H9 (cell line): ENCODE results near the gene UBAC2. TPM values are rescaled to one million over a fixed set of nuclear protein-coding genes. Genes with fewer than 3 reads are reported as not detected.

Experiments used
- DNase-seq: peaks from one replicate; pipeline ENCODE4 v3.0.0-alpha.2; 2017
- H2AFZ ChIP-seq: one replicate; pipeline ENCODE4 v1.6.1; 2013; ENCODE audit warnings: mild to moderate bottlenecking, low read length, control low read depth, moderate library complexity
- H2AK5ac ChIP-seq: 2 replicates; pipeline ENCODE4 v1.6.1; 2013; ENCODE audit warnings: low read length, control low read depth, mixed read lengths; ENCODE audit not compliant: insufficient read length
- H2BK120ac ChIP-seq: one replicate; pipeline ENCODE4 v1.6.1; 2013; ENCODE audit warnings: low read depth, mild to moderate bottlenecking, low read length, control low read depth, inconsistent platforms; ENCODE audit not compliant: poor library complexity, severe bottlenecking
- H2BK12ac ChIP-seq: 2 replicates; pipeline ENCODE4 v1.6.1; 2013; ENCODE audit warnings: low read length, control low read depth, mixed read lengths, low read depth; ENCODE audit not compliant: insufficient read length
- H2BK15ac ChIP-seq: 2 replicates; pipeline ENCODE4 v1.6.1; 2013; ENCODE audit warnings: low read depth, low read length, control low read depth
- H2BK20ac ChIP-seq: one replicate; pipeline ENCODE4 v1.6.1; 2013; ENCODE audit warnings: low read depth, mild to moderate bottlenecking, low read length, control low read depth, inconsistent platforms; ENCODE audit not compliant: poor library complexity, severe bottlenecking
- H2BK5ac ChIP-seq: 2 replicates; pipeline ENCODE4 v1.6.1; 2013; ENCODE audit warnings: low read length, control low read depth, mixed read lengths; ENCODE audit not compliant: insufficient read length
- H3K14ac ChIP-seq: 2 replicates; pipeline ENCODE4 v1.6.1; 2013; ENCODE audit warnings: low read length, control low read depth; ENCODE audit not compliant: insufficient read depth
- H3K18ac ChIP-seq: 2 replicates; pipeline ENCODE4 v1.6.1; 2013; ENCODE audit warnings: low read depth, mild to moderate bottlenecking, mixed read lengths, low read length, control low read depth; ENCODE audit not compliant: insufficient read length
- H3K23ac ChIP-seq: 2 replicates; pipeline ENCODE4 v1.6.1; 2013; ENCODE audit warnings: low read length, control low read depth, mixed read lengths, low read depth; ENCODE audit not compliant: insufficient read length
- H3K23me2 ChIP-seq: 2 replicates; pipeline ENCODE4 v1.6.1; 2013; ENCODE audit warnings: low read depth, mild to moderate bottlenecking, mixed read lengths, low read length, control low read depth; ENCODE audit not compliant: insufficient read length, poor library complexity, severe bottlenecking
- H3K27ac ChIP-seq: 2 replicates; pipeline ENCODE4 v1.5.1; 2013; ENCODE audit warnings: low read length, control low read depth, mixed read lengths, low read depth; ENCODE audit not compliant: insufficient read length
- H3K27me3 ChIP-seq: 2 replicates; pipeline ENCODE4 v1.6.1; 2013; ENCODE audit warnings: low read length, control low read depth, inconsistent platforms; ENCODE audit not compliant: insufficient read depth
- H3K4ac ChIP-seq: 2 replicates; pipeline ENCODE4 v1.6.1; 2013; ENCODE audit warnings: low read depth, mild to moderate bottlenecking, control low read depth, inconsistent platforms, low read length, moderate library complexity
- H3K4me1 ChIP-seq: 2 replicates; pipeline ENCODE4 v1.6.1; 2013; ENCODE audit warnings: low read length, control low read depth, inconsistent platforms; ENCODE audit not compliant: insufficient read depth
- H3K4me2 ChIP-seq: 2 replicates; pipeline ENCODE4 v1.6.1; 2013; ENCODE audit warnings: low read length, control low read depth, mixed read lengths; ENCODE audit not compliant: insufficient read length, insufficient read depth
- H3K56ac ChIP-seq: 2 replicates; pipeline ENCODE4 v1.6.1; 2013; ENCODE audit warnings: low read depth, mild to moderate bottlenecking, mixed read lengths, low read length, control low read depth; ENCODE audit not compliant: insufficient read length
- H3K79me1 ChIP-seq: 2 replicates; pipeline ENCODE4 v1.6.1; 2013; ENCODE audit warnings: low read depth, mild to moderate bottlenecking, moderate library complexity, low read length, control low read depth, inconsistent platforms; ENCODE audit not compliant: insufficient read depth, poor library complexity, severe bottlenecking
- H3K79me2 ChIP-seq: 2 replicates; pipeline ENCODE4 v1.6.1; 2013; ENCODE audit warnings: low read length, control low read depth, inconsistent platforms; ENCODE audit not compliant: insufficient read depth
- H3K9ac ChIP-seq: 2 replicates; pipeline ENCODE4 v1.6.1; 2013; ENCODE audit warnings: low read length, control low read depth, mixed read lengths; ENCODE audit not compliant: insufficient read length; ENCODE audit errors: extremely low read depth
- H3K9me3 ChIP-seq: one replicate; pipeline ENCODE4 v1.6.1; 2013; ENCODE audit warnings: low read depth, low read length, inconsistent platforms; ENCODE audit not compliant: control insufficient read depth
- H3T11ph ChIP-seq: one replicate; pipeline ENCODE4 v1.6.1; 2013; ENCODE audit warnings: mild to moderate bottlenecking, low read length, control low read depth, inconsistent platforms
- H4K20me1 ChIP-seq: one replicate; pipeline ENCODE4 v1.6.1; 2013; ENCODE audit not compliant: control insufficient read depth, insufficient read length, insufficient read depth
- H4K5ac ChIP-seq: 2 replicates; pipeline ENCODE4 v1.6.1; 2013; ENCODE audit warnings: low read depth, mild to moderate bottlenecking, mixed read lengths, low read length, control low read depth; ENCODE audit not compliant: insufficient read length
- H4K8ac ChIP-seq: replicated peaks from 2 replicates; pipeline ENCODE4 v1.6.1; 2013; ENCODE audit warnings: low read length, control low read depth, mixed read lengths, low read depth; ENCODE audit not compliant: insufficient read length
- H4K91ac ChIP-seq: 2 replicates; pipeline ENCODE4 v1.6.1; 2013; ENCODE audit warnings: low read depth, mild to moderate bottlenecking, moderate library complexity, mixed read lengths, low read length, control low read depth; ENCODE audit not compliant: insufficient read length
- H3K27ac Mint-ChIP-seq, 3 experiments: 2 replicates in 2 of 3; 3 replicates in 1 of 3; pipeline ENCODE4 v1.8.0; 2020 to 2021; ENCODE audit warnings: mixed read lengths in 3 of 3, mild to moderate bottlenecking in 1 of 3, moderate library complexity in 1 of 3
- H3K27me3 Mint-ChIP-seq: 2 replicates; pipeline ENCODE4 v1.8.0; 2021; ENCODE audit warnings: low read depth, mild to moderate bottlenecking, moderate library complexity, mixed read lengths
- H3K36me3 Mint-ChIP-seq, 3 experiments: 2 replicates in 2 of 3; 3 replicates in 1 of 3; pipeline ENCODE4 v1.8.0; 2020 to 2021; ENCODE audit warnings: low read depth in 3 of 3, mixed read lengths in 3 of 3; ENCODE audit not compliant: insufficient read depth in 1 of 3
- H3K4me1 Mint-ChIP-seq, 2 experiments: 2 replicates each; pipeline ENCODE4 v1.8.0; 2020; ENCODE audit warnings: mixed read lengths in 2 of 2
- H3K4me3 Mint-ChIP-seq, 2 experiments: 2 replicates in 1 of 2; 3 replicates in 1 of 2; pipeline ENCODE4 v1.8.0; 2020 to 2021; ENCODE audit warnings: mild to moderate bottlenecking in 2 of 2, mixed read lengths in 2 of 2, moderate library complexity in 1 of 2
- H3K9me3 Mint-ChIP-seq, 2 experiments: 2 replicates in 1 of 2; 3 replicates in 1 of 2; pipeline ENCODE4 v1.8.0; 2020; ENCODE audit warnings: mild to moderate bottlenecking in 2 of 2, mixed read lengths in 2 of 2, moderate library complexity in 1 of 2
- CTCF ChIP-seq: fragments of 200-600 bp; sonication (generic); conservative IDR thresholded peaks from 3 replicates; pipeline ENCODE4 v1.8.0; 2021; ENCODE audit warnings: antibody characterized with exemption, mild to moderate bottlenecking
- WGBS: extraction: QIAGEN DNeasy Blood & Tissue Kit; methylation state at CpG from one replicate; pipeline ENCODE4 v1.1.7; 2013; ENCODE audit warnings: missing lambda C conversion rate, low lambda C conversion rate, mixed read lengths; ENCODE audit not compliant: insufficient read length; ENCODE audit errors: extremely low coverage; 5-methylcytosine and 5-hydroxymethylcytosine counted together
- total RNA-seq: library from RNA; stranded (reverse); gene quantifications from 2 replicates; pipeline ENCODE4 v1.2.1, GENCODE V29; 2021

The UBAC2 gene
- total RNA-seq, 1 experiment from 2014 or later = 52.3 TPM

GRCh38 chr13:99214232-99214631, 13.6 kb downstream of the UBAC2 start:
- no peak overlapping the region for H3K4me3 Mint-ChIP-seq
- no peaks in the 10 kb centered on the region for H3K27me3 Mint-ChIP-seq
- no peaks in the 10 kb centered on the region for H3K9me3 ChIP-seq
- H4K5ac ChIP-seq = no peak overlapping the region
- H3K79me1 ChIP-seq = no peaks in the 10 kb centered on the region
- H3K27ac ChIP-seq = no peak overlapping the region
- H2AK5ac ChIP-seq = no peak overlapping the region
- no peaks in the 10 kb centered on the region for H3K9me3 Mint-ChIP-seq
- H4K91ac ChIP-seq = no peak overlapping the region
- peaks cover 15% of the 10 kb centered on the region; the same call in 1 of the 2 replicates for H3K79me2 ChIP-seq
- H4K20me1 ChIP-seq = no peaks in the 10 kb centered on the region
- H3K56ac ChIP-seq = no peak overlapping the region
- H3K14ac ChIP-seq = no peak overlapping the region
- no peaks in the 10 kb centered on the region for H3K27me3 ChIP-seq
- H3K4ac ChIP-seq = no peak overlapping the region
- no peak overlapping the region for H2BK120ac ChIP-seq
- DNase-seq = no peak
- H4K8ac ChIP-seq = no peak overlapping the region
- no peak overlapping the region for H2AFZ ChIP-seq
- H2BK12ac ChIP-seq = no peak overlapping the region
- WGBS = no CpG with 5 or more reads among the region's 7 CpGs
- no peak overlapping the region for H2BK20ac ChIP-seq
- H3K23ac ChIP-seq = no peak overlapping the region
- no peak for TF ChIP-seq CTCF
- no peak overlapping the region for H3K18ac ChIP-seq
- H3K4me1 ChIP-seq = peaks cover 5% of the 10 kb centered on the region; the same call in 1 of the 2 replicates
- peak overlapping the region in 1 of 3 experiments; percentile 77; a peak in 4 of 7 replicates for H3K27ac Mint-ChIP-seq
- H3K36me3 Mint-ChIP-seq = peaks cover 0 to 9% (median 2%) of the 10 kb centered on the region in 3 experiments; a peak in 5 of 7 replicates
- no peak overlapping the region for H2BK15ac ChIP-seq
- H3T11ph ChIP-seq = no peak overlapping the region
- no peaks in the 10 kb centered on the region for H3K23me2 ChIP-seq
- no peak overlapping the region for H3K9ac ChIP-seq
- peak overlapping the region; percentile 19 for H3K4me2 ChIP-seq
- H2BK5ac ChIP-seq = no peak overlapping the region
- peaks cover 38 to 43% of the 10 kb centered on the region in 2 experiments for H3K4me1 Mint-ChIP-seq
